Right ventricle myocardium superior (tissue), 1 donor: ENCODE measurements around the gene RAB24. TPM values are rescaled to one million over a fixed set of nuclear protein-coding genes. Genes with fewer than 3 reads are reported as not detected.
"Not testable (repeated sequence)": the region's sequence is repeated elsewhere in the genome, so short reads cannot be mapped to it uniquely, and the experiment has no call there.

ENCODE experiments used
- ATAC-seq: fragments of 200-7000 bp; cut with Tn5 transposase; one replicate; pipeline ENCODE4 v1.9.1; 2020; ENCODE audit warnings: mild to moderate bottlenecking; ENCODE audit not compliant: poor library complexity
- DNase-seq: peaks from one replicate; pipeline ENCODE4 v3.0.0-alpha.2; 2020
- intact Hi-C: fragments of 100-400 bp; cut with DNase I; formaldehyde crosslinking; loops from one replicate; pipeline ENCODE4 v1.11.2; 2022
- total RNA-seq: library from RNA; stranded (reverse); fragmentation: NEBNext Ultra II Directional; extraction: Animal tissue kit (Norgen Biotek cat#: 25700); gene quantifications from one replicate; pipeline ENCODE4 v1.2.1, GENCODE V29; 2021
- donor health status: DM: no; HTN: yes; CAD: no; lungs with severe emphysema.

RAB24 gene
- total RNA-seq, 1 donor from 2014 or later, result 21.2 TPM

DNA sequence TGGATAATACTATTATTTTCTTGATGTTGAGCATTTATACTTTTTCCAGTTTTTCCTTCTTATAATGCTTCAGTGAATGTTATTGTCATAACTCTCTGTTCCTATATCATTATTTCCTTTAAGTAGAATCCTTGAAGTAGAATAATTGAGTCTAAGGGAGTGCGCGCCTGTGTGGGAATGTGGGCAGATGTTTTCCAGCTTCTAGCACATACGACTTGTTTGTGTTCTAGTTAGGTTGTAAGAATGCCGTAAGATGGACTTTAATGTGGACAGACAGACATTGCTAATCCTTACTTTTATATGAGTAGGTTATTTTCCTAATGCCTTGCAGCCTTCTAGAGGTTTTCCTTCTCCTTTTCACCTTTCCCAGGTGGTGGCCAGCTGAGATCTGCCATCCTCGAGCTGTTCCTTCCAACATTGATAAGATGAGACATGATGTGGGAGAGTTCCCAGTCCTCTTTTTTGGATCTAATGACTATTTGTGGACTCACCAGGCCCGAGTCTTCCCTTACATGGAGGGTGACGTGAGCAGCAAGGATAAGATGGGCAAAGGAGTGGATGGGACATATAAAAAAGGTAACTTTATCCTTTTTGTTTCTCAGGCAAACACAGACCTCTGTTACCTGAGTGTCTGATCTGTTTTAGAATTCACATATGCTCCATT is 34.2 kb downstream of the RAB24 start:
- intact Hi-C loops, result no loop called here
- no peak for DNase-seq
- no peak for ATAC-seq

- intact Hi-C loops, result no loop called here
- no peak for ATAC-seq
- DNase-seq, result no peak
These were observed 38.1 kb downstream of the RAB24 start for GRCh38 chr5:177265395-177265794.

DNA sequence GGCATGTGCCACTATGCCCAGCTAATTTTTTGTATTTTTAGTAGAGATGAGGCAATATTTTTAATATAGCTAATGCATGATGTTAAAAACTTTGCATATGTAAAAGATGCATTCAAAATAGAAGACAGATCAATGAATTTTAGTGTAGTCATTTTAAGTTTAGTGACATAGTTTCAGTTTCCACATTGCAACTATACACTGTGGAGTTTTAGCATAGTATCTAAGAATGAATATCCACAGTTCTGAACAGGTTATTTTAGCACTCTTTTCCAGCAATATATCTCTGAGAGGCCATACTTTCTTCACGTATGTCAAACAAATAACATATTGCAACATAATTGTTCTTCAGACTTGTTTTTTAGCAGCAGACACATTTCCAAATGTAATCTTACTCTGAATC is 39.3 kb downstream of the RAB24 start:
- intact Hi-C loops, result no loop called here
- no peak for ATAC-seq
- DNase-seq, result no peak

DNA sequence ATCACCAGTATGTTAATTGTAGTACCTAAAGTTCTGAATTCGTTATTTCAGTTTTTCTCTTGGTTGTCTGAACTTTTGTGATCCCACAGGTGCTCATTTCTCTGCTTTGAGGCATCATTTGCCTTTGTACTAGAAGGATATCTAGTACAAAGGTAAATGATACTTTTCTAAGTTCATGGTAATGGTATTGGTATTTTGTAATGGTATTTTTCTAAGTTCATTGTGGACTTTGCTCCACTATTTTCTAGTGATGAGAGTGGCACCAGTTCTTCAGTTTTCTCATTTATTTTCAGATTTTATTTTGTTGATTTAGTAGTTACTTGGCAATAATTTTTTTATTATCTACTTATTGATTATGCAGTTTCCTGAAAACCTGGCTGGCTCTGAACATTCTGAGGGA is 42.0 kb downstream of the RAB24 start:
- no peak for DNase-seq
- intact Hi-C loops, result no loop called here
- ATAC-seq, result no peak

- no peak for ATAC-seq
- intact Hi-C loops, result no loop called here
- no peak for DNase-seq
These were observed 42.6 kb downstream of the RAB24 start for GRCh38 chr5:177260961-177261360.

- ATAC-seq, intact Hi-C loops, DNase-seq: not testable (repeated sequence)
These were observed 44.8 kb downstream of the RAB24 start for GRCh38 chr5:177258711-177259110.

GRCh38 chr5:177256296-177256695 is 47.2 kb downstream of the RAB24 start:
- no peak for ATAC-seq
- intact Hi-C loops, result no loop called here
- no peak for DNase-seq

- ATAC-seq, result no peak
- intact Hi-C loops, result no loop called here
- no peak for DNase-seq
These were observed 50.3 kb downstream of the RAB24 start for GRCh38 chr5:177253252-177253651.

Other genes starting within 250 kb of the RAB24 start
- 2.3 TPM for gene FGFR4, start 216.8 kb downstream of the RAB24 start, total RNA-seq
- 33.6 TPM for gene NSD1, start 169.9 kb downstream of the RAB24 start, total RNA-seq
- 27.6 TPM for gene PRELID1, start 80 bp upstream of the RAB24 start, total RNA-seq
- gene MXD3, start 8.2 kb upstream of the RAB24 start, total RNA-seq, result 2.5 TPM
- 56.8 TPM for gene LMAN2, start 47.9 kb upstream of the RAB24 start, total RNA-seq
- gene RGS14, start 54.2 kb upstream of the RAB24 start, total RNA-seq, result 2.4 TPM
- gene SLC34A1, start 80.7 kb upstream of the RAB24 start, total RNA-seq, result not detected
- not detected for gene PFN3, start 96.9 kb upstream of the RAB24 start, total RNA-seq
- not detected for gene F12, start 105.8 kb upstream of the RAB24 start, total RNA-seq
- 16.0 TPM for gene GRK6, start 123.0 kb upstream of the RAB24 start, total RNA-seq
- gene PRR7, start 143.1 kb upstream of the RAB24 start, total RNA-seq, result 0.59 TPM
- 24.2 TPM for gene DBN1, start 169.9 kb upstream of the RAB24 start, total RNA-seq
- 37.0 TPM for gene PDLIM7, start 193.9 kb upstream of the RAB24 start, total RNA-seq
- gene DOK3, start 206.1 kb upstream of the RAB24 start, total RNA-seq, result 4.2 TPM
- gene DDX41, start 213.2 kb upstream of the RAB24 start, total RNA-seq, result 22.6 TPM